ACC112 (cell line): ENCODE results near the gene CD99L2.

Experiments
- H2AFZ ChIP-seq: fragments of 200-600 bp; sonication (generic); one replicate; pipeline ENCODE4 v1.6.0; 2017; ENCODE audit warnings: antibody characterized with exemption, low read length; ENCODE audit not compliant: unreplicated experiment
- H3K27ac ChIP-seq: fragments of 200-600 bp; sonication (generic); 2 replicates; pipeline ENCODE4 v1.5.1; 2014; ENCODE audit warnings: low read depth, mild to moderate bottlenecking, antibody characterized with exemption, low read length, moderate library complexity
- H3K27me3 ChIP-seq: fragments of 200-600 bp; sonication (generic); 2 replicates; pipeline ENCODE4 v1.6.1; 2014; ENCODE audit warnings: mild to moderate bottlenecking, antibody characterized with exemption, low read length, moderate library complexity, mixed read lengths; ENCODE audit not compliant: insufficient read depth
- H3K36me3 ChIP-seq: fragments of 200-600 bp; sonication (generic); 2 replicates; pipeline ENCODE4 v1.6.1; 2016; ENCODE audit warnings: mild to moderate bottlenecking, antibody characterized with exemption, low read length, moderate library complexity, mixed read lengths; ENCODE audit not compliant: insufficient read depth
- H3K4me1 ChIP-seq: fragments of 200-600 bp; sonication (generic); one replicate; pipeline ENCODE4 v1.6.1; 2016; ENCODE audit warnings: low read length, mixed read lengths; ENCODE audit not compliant: insufficient read depth, unreplicated experiment, control insufficient read depth
- H3K4me3 ChIP-seq: fragments of 200-600 bp; sonication (generic); 2 replicates; pipeline ENCODE4 v1.5.1; 2014; ENCODE audit warnings: mild to moderate bottlenecking, low read depth, low read length
- H3K79me2 ChIP-seq: fragments of 200-600 bp; sonication (generic); one replicate; pipeline ENCODE4 v1.6.0; 2016; ENCODE audit warnings: low read length; ENCODE audit not compliant: control insufficient read depth, unreplicated experiment, insufficient read depth

The CD99L2 gene, protein sequence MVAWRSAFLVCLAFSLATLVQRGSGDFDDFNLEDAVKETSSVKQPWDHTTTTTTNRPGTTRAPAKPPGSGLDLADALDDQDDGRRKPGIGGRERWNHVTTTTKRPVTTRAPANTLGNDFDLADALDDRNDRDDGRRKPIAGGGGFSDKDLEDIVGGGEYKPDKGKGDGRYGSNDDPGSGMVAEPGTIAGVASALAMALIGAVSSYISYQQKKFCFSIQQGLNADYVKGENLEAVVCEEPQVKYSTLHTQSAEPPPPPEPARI

DNA sequence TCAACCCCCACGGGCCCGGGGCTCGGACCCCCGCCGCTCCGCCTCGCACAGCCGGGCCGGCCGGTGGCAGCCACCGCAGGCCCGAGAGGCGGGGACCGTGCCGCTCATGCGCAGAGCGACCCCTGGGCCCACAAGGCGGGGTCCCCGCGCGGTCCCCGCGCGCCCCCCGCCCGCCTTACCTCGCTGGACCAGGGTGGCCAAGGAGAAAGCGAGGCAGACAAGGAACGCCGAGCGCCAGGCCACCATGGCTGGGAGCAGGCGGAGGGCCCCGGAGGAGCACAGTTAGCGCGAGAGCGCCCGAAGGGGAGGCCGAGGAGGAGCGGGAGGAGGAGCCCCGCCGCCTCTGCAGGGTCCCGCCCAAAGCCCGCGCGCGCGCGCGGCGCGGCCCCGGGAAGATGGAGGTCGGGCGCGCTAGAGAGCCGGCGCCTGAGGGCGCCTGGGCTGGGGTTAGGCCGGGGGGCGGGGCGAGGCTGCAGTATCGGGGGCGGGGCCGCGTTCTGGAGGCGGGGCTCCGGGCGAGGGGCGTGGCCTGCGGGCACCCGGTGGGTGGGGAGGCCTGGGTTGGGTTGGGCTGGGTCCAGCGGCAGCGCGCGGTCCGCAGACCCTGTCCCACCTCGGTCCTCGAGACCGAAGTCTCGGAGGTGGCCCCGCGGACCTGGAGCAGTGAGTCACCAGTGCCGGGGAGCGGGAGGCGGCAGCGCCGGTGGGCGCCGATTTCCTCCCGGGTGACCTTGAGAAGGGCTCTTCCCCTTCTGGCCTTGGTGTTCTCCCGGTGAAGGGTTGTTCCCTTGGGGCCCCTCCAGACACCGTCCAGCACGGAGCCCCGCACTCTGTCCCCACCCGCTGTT, at the start of gene CD99L2:
CD99L2 (minus strand) TSS at position 326 of the 848 bp plus-strand sequence; CDS start at position 246, 80 bp downstream.
- Histone ChIP-seq H2AFZ (peak within 1 kb of the TSS; percentile 68), H3K27ac (no peak within 1 kb of the TSS; the same call in 1 of the 2 replicates), H3K4me1 (peaks cover 9% of the 10 kb centered on the region)

DNA sequence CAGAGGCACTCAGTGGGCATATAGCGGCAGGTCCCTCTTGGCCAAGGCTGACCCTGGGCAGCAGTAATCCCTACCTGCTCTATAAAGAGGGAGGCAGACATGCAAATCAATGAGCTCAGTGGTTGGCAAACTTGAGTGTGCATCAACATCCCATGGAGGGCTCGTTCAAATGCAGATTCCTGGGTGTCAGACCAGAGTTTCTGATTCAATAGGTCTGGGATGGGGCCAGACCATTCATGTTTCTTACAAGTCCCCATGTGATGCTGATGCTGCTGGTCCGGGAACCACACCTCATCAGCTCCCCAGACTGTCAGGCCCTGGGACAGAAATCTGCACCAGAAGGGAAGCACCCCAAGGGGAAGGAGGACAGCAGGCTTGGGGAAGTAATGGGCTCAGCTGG, 45.8 kb upstream of the CD99L2 start:
- no peak overlapping the region for H3K27ac ChIP-seq
- H3K27me3 ChIP-seq = peaks cover 11% of the 10 kb centered on the region; the same call in 1 of the 2 replicates
- H3K4me1 ChIP-seq = no peaks in the 10 kb centered on the region
- H3K4me3 ChIP-seq = no peak overlapping the region
- no peak overlapping the region for H2AFZ ChIP-seq
- no peaks in the 10 kb centered on the region for H3K79me2 ChIP-seq
- H3K36me3 ChIP-seq = no peaks in the 10 kb centered on the region

More for the DNA sequence above, at the start of gene CD99L2:
- Histone ChIP-seq H3K79me2 (peaks cover 12% of the 10 kb centered on the region), H3K27me3 (no peaks in the 10 kb centered on the region), H3K36me3 (no peaks in the 10 kb centered on the region), H3K4me3 (peak within 1 kb of the TSS; percentile 95)

DNA sequence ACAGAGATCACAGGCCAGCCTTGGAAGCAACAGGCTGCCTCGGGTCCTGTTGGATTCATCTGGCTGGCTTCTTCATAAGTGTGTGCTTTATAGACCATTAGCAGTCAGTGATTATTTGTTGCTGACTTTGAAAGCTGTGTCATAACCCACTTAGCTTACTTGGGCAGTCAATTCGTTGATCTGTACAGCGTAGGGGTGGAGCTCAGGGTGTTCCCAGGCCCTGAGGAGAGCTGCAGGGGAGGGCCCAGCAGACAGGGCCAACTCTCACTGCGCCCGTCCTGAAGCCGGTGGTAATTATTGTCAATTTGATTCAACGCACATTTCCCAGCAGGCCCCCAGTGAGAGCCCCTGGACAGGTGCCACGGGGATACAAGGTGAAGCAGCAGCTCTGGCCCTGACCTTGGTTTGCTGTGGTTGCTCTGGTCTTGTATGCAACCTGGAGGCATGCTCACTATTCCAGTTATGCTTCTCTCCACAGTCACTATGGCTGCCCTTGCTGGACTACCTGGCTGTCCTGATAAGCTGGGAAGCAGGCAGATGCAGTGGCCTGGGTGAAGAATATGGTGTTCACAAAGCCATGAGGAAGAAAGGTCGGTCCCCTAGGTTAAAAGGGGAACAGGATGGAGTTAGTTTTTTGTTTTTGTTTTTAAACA, 44.6 kb upstream of the CD99L2 start:
- H3K4me1 ChIP-seq = no peaks in the 10 kb centered on the region
- H3K4me3 ChIP-seq = no peak overlapping the region

DNA sequence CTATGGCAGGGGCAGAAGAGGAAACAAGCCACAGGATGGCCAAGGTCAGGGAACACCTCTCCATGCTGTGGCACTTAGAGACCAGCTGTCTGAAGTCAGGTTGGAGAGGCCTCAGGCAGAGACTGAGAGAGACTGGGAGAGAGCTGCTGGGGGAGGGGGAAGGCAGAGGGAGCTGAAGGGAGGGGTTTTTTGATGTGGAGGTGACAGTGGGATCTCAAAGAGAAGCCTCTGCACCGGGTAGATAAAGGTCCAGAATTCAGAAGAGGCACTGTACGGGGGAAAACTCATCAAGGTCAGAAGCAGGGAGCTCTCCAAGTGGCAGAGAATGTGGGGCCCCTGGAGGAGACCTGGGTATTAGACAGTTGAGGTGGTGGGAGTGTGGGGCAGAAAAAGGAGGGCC, 43.1 kb upstream of the CD99L2 start:
- Histone ChIP-seq H3K27ac (no peak overlapping the region), H3K36me3 (no peaks in the 10 kb centered on the region), H2AFZ (no peak overlapping the region), H3K27me3 (no peaks in the 10 kb centered on the region), H3K79me2 (no peaks in the 10 kb centered on the region), H3K4me3 (no peak overlapping the region), H3K4me1 (no peaks in the 10 kb centered on the region)

More for the DNA sequence above, 44.6 kb upstream of the CD99L2 start:
- Histone ChIP-seq H2AFZ (no peak overlapping the region), H3K79me2 (no peaks in the 10 kb centered on the region), H3K27me3 (peaks cover 11% of the 10 kb centered on the region; the same call in 1 of the 2 replicates), H3K27ac (no peak overlapping the region), H3K36me3 (no peaks in the 10 kb centered on the region)

DNA sequence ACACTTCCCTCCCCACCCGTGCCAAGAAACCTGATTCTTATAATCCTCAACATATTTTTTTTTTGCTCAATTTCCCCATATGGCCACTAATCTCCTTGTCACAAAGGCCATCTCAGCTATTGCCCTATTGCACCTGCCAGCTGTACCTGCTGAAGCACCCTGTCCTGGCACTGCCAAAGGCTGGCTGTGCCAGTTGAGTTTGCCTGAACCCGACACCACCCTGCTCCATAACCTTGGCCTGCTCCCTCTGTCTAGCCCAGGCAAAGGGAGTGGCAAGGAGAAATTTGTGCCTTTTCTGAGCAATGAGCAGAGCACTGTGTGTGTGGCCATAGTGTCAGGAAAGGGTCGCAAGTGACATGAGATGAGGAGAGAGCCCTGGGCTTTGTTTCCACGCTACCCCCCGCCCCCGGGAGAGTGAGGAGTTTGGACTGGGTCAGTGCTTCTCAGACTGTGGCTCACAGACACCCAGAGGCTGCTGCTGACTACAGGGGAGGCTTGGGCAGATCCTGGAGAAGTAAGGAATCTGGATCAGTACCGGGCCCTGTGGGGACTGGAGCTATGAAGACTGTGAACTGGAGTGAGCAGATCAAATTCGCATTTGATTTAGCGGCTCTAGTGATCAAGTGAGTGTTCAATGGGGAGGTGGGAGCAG, 42.5 kb upstream of the CD99L2 start:
- Histone ChIP-seq H3K79me2 (no peaks in the 10 kb centered on the region), H3K27me3 (no peaks in the 10 kb centered on the region), H3K36me3 (no peaks in the 10 kb centered on the region), H3K4me3 (no peak overlapping the region), H3K4me1 (no peaks in the 10 kb centered on the region), H3K27ac (no peak overlapping the region), H2AFZ (no peak overlapping the region)

DNA sequence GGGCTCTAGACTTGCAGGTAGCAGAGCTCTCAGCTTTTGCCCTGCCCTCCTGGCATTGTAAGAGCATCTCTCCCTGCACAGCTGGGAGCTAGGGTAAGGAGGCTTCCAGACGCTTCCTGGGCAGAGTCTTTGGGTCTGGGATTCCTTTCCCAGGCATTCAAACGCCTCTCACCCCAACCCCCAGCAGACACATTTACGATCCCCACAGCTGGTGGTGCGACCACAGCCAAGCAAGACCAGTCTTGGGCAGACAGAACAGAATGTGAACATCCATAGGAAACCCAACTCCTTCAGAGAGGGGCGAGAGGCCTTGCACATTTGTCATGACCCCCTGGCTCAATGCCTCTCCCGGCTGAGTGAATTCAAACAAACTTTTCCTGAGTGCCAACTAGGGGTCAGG, 38.1 kb upstream of the CD99L2 start:
- H3K36me3 ChIP-seq = no peaks in the 10 kb centered on the region
- H3K4me1 ChIP-seq = no peaks in the 10 kb centered on the region
- no peak overlapping the region for H3K27ac ChIP-seq

DNA sequence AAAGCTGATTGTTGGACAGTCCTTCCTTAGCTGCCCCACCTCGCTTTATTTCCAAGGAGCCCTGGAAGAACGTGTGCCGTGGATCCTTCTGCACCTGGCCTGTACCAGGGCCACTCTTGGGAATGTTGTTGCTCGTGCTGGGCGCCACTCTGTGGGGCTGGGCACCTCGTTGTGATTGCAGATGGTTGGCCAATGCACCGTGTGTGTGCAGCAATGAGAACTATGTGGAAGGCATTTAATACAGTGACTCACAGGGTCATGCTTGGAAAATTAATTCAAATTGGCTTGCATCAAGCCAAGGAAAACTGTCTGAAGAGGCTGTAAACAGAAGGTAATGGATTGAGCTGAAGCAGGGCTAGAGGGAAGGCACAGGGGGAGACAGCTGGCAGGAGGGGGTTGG, 37.0 kb upstream of the CD99L2 start:
- H3K27me3 ChIP-seq = no peaks in the 10 kb centered on the region
- H3K36me3 ChIP-seq = no peaks in the 10 kb centered on the region
- no peaks in the 10 kb centered on the region for H3K79me2 ChIP-seq
- H3K4me1 ChIP-seq = no peaks in the 10 kb centered on the region
- H3K4me3 ChIP-seq = no peak overlapping the region
- no peak overlapping the region for H2AFZ ChIP-seq
- H3K27ac ChIP-seq = no peak overlapping the region

More for the DNA sequence above, 38.1 kb upstream of the CD99L2 start:
- no peak overlapping the region for H2AFZ ChIP-seq
- no peaks in the 10 kb centered on the region for H3K27me3 ChIP-seq
- no peak overlapping the region for H3K4me3 ChIP-seq
- H3K79me2 ChIP-seq = no peaks in the 10 kb centered on the region

DNA sequence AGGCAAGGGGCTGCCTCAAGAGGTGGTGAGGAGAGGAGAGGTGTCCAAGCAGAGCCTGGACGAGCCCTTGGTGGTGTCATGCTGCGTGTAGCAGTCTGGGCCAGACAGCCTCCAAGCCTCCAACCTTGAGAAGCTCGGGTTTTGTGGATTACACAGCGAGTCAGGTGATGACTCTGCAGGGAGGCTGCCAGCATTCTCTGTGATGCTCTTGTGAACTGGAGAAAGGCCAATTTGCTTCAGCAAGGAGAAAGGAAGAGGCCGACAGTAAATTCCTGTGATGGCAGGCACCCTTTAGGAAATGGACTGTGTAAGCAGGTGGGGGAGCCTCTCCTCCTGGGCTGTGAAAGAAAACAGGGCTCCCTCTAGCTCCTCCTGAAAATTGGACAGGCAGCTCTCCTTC, 36.0 kb upstream of the CD99L2 start:
- H3K79me2 ChIP-seq = no peaks in the 10 kb centered on the region
- H3K36me3 ChIP-seq = no peaks in the 10 kb centered on the region
- H3K4me3 ChIP-seq = no peak overlapping the region
- H3K4me1 ChIP-seq = no peaks in the 10 kb centered on the region
- H3K27ac ChIP-seq = no peak overlapping the region
- H3K27me3 ChIP-seq = no peaks in the 10 kb centered on the region
- H2AFZ ChIP-seq = no peak overlapping the region

DNA sequence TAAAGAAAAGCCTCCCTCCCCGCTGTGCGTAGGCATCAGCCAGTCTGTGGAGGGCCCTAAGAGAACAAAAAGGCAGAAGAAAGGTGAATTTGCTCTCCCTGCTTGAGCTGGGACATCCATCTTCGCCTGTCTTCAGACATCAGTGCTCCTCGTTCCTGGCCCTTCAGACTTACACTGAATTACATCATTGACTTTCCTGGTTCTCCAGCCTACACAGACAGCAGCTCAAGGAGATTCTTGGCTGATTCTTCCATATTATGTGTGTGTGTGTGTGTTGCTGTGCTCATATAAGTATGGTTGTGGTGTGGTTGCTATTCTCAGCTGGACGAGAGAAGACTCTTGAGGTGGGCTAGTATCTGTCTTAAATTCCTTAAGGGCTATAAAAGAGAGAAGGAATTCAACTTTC, 35.5 kb upstream of the CD99L2 start:
- Histone ChIP-seq H3K36me3 (no peaks in the 10 kb centered on the region), H3K4me3 (no peak overlapping the region), H3K4me1 (no peaks in the 10 kb centered on the region), H3K27me3 (no peaks in the 10 kb centered on the region), H3K79me2 (no peaks in the 10 kb centered on the region), H2AFZ (no peak overlapping the region), H3K27ac (no peak overlapping the region)

DNA sequence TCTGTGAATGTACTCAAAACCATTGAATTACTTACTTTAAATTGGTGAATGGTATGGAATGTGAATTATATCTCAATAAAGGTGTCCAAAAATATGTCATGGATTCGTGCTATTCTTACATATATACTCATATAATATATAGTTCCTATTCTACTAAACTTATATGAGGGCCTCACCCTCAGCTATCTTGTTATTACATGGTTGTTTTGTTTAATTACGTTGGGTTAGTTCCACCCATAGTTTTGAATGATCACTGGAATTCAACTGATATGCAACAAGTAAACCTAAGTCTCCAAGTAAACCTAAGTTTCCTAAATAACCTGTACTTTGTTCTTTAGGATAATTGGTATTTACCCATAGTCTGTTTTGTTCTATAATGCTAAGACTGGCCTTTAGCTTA, 30.6 kb upstream of the CD99L2 start:
- no peak overlapping the region for H3K27ac ChIP-seq
- H3K36me3 ChIP-seq = no peaks in the 10 kb centered on the region
- no peaks in the 10 kb centered on the region for H3K79me2 ChIP-seq
- H2AFZ ChIP-seq = no peak overlapping the region
- no peaks in the 10 kb centered on the region for H3K4me1 ChIP-seq
- no peak overlapping the region for H3K4me3 ChIP-seq
- H3K27me3 ChIP-seq = no peaks in the 10 kb centered on the region
